Natural killer cell (primary cell): ENCODE results near the gene GSTK1. TPM values are rescaled to one million over a fixed set of nuclear protein-coding genes. Genes with fewer than 3 reads are reported as not detected.
A peak's percentile ranks its signal among the peaks of the same experiment; 100 is the strongest.

Experiments
- ATAC-seq, 3 donors: fragments of 150-1000 bp in 2 of 3; fragments of 200-7000 bp in 1 of 3; cut with Tn5 transposase; 1 replicate in 1 of 3; 2 replicates in 2 of 3; pipeline ENCODE4 v1.10.0; 2021; ENCODE audit warnings: mild to moderate bottlenecking in 2 of 3, moderate library complexity in 2 of 3
- DNase-seq, 2 donors: peaks; one replicate each; pipeline versions ENCODE4 v3.0.0 to v3.0.0-alpha.2; 2013 to 2021; ENCODE audit warnings: mixed read lengths in 1 of 2
- H3K27ac ChIP-seq: one replicate; pipeline ENCODE4 v1.5.1; 2013; ENCODE audit warnings: mild to moderate bottlenecking, low read length
- H3K27me3 ChIP-seq: one replicate; pipeline ENCODE4 v1.6.1; 2013; ENCODE audit warnings: low read length; ENCODE audit not compliant: control insufficient read depth, insufficient read depth
- H3K36me3 ChIP-seq: one replicate; pipeline ENCODE4 v1.6.1; 2013; ENCODE audit warnings: low read length; ENCODE audit not compliant: control insufficient read depth, insufficient read depth
- H3K4me1 ChIP-seq: one replicate; pipeline ENCODE4 v1.6.1; 2013; ENCODE audit warnings: low read length; ENCODE audit not compliant: control insufficient read depth, insufficient read depth
- H3K4me3 ChIP-seq: one replicate; pipeline ENCODE4 v1.5.1; 2013; ENCODE audit warnings: low read length
- H3K9me3 ChIP-seq: one replicate; pipeline ENCODE4 v1.6.1; 2013; ENCODE audit warnings: low read length; ENCODE audit not compliant: control insufficient read depth, insufficient read depth
- H3K27ac Mint-ChIP-seq, 2 donors: one replicate each; pipeline ENCODE4 v1.8.0; 2022; ENCODE audit warnings: mild to moderate bottlenecking in 2 of 2, mixed read lengths in 2 of 2, moderate library complexity in 1 of 2
- H3K27me3 Mint-ChIP-seq, 2 donors: one replicate each; pipeline ENCODE4 v1.8.0; 2022; ENCODE audit warnings: low read depth in 2 of 2, mixed read lengths in 2 of 2
- H3K36me3 Mint-ChIP-seq: one replicate; pipeline ENCODE4 v1.8.0; 2022; ENCODE audit warnings: mixed read lengths
- H3K4me1 Mint-ChIP-seq, 2 donors: one replicate each; pipeline ENCODE4 v1.8.0; 2022; ENCODE audit warnings: mixed read lengths in 2 of 2
- H3K4me3 Mint-ChIP-seq: one replicate; pipeline ENCODE4 v1.8.0; 2022; ENCODE audit warnings: mild to moderate bottlenecking, moderate library complexity, mixed read lengths
- H3K9me3 Mint-ChIP-seq, 2 donors: one replicate each; pipeline ENCODE4 v1.8.0; 2022; ENCODE audit warnings: mixed read lengths in 2 of 2
- CTCF ChIP-seq: fragments of 200-600 bp; IDR thresholded peaks from one replicate; pipeline ENCODE4 v1.8.0; 2022; ENCODE audit warnings: antibody characterized with exemption
- WGBS: methylation state at CpG from one replicate; pipeline ENCODE4 v1.1.7; 2013; ENCODE audit warnings: missing lambda C conversion rate; ENCODE audit not compliant: insufficient coverage; 5-methylcytosine and 5-hydroxymethylcytosine counted together
- intact Hi-C: fragments of 100-400 bp; cut with micrococcal nuclease; formaldehyde crosslinking; loops from one replicate; pipeline ENCODE4 v1.14.2; 2022
- total RNA-seq, 4 donors: library from RNA; stranded (reverse); fragments of 120-200 nt in 1 of 4; gene quantifications; one replicate each; pipeline versions ENCODE4 v1.2.3 to v1.2.4, GENCODE V29; 2013 to 2022

GSTK1 gene
- total RNA-seq, 3 donors from 2014 or later (not counting 1 experiment from before 2014, with no cell fraction given) = 159 to 215 (median 181) TPM

- H3K36me3 ChIP-seq = peaks cover 82% of the 10 kb centered on the region
- H3K4me3 ChIP-seq = no peak overlapping the region
- no peaks in the 10 kb centered on the region for H3K27me3 ChIP-seq
- H3K27ac ChIP-seq = no peak overlapping the region
- ATAC-seq = no peak
- H3K9me3 Mint-ChIP-seq = no peaks in the 10 kb centered on the region
- no peak for TF ChIP-seq CTCF
- H3K4me1 ChIP-seq = no peaks in the 10 kb centered on the region
- H3K9me3 ChIP-seq = no peaks in the 10 kb centered on the region
- DNase-seq = no peak
- no peaks in the 10 kb centered on the region for H3K27me3 Mint-ChIP-seq
- H3K4me3 Mint-ChIP-seq = no peak overlapping the region
- peaks cover 45% of the 10 kb centered on the region for H3K36me3 Mint-ChIP-seq
- H3K4me1 Mint-ChIP-seq = peaks cover 30 to 31% of the 10 kb centered on the region in 2 donors
- 87% methylated on average over 2 of the region's 2 CpGs for WGBS
- H3K27ac Mint-ChIP-seq = no peak overlapping the region
- intact Hi-C loops = no loop called here
These were observed 36.1 kb downstream of the GSTK1 start for GRCh38 chr7:143299346-143299745.

DNA sequence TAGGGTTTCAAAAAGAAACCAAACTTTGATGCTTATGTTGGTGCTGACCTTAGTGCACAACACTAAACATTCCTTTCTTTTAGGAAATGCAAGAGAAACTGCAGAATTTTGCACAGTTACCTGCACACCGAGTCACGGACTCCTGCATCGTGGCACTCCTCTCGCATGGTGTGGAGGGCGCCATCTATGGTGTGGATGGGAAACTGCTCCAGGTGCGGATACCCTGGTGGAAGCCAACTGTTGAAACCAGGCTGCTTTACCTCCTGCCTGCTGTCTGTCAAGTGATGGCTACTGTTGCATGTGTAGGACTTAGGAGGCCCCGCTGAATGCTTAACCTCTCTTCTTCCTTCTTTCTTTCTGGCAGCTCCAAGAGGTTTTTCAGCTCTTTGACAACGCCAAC, 36.6 kb downstream of the GSTK1 start:
- Mint-ChIP-seq H3K36me3 (peaks cover 45% of the 10 kb centered on the region), H3K27me3 (no peaks in the 10 kb centered on the region), H3K4me1 (peaks cover 30 to 31% of the 10 kb centered on the region in 2 donors), H3K27ac (no peak overlapping the region), H3K4me3 (no peak overlapping the region), H3K9me3 (no peaks in the 10 kb centered on the region)
- ATAC-seq = peak in 2 of 3 donors; percentile 60 to 71
- no peak overlapping the region for H3K4me3 ChIP-seq
- H3K27ac ChIP-seq = no peak overlapping the region
- no peaks in the 10 kb centered on the region for H3K4me1 ChIP-seq
- DNase-seq = peak in 1 of 2 donors; percentile 81
- H3K9me3 ChIP-seq = no peaks in the 10 kb centered on the region
- WGBS = 85% methylated on average over 8 of the region's 8 CpGs
- peak; percentile 25 for TF ChIP-seq CTCF
- peaks cover 82% of the 10 kb centered on the region for H3K36me3 ChIP-seq
- intact Hi-C loops = no loop called here
- no peaks in the 10 kb centered on the region for H3K27me3 ChIP-seq

DNA sequence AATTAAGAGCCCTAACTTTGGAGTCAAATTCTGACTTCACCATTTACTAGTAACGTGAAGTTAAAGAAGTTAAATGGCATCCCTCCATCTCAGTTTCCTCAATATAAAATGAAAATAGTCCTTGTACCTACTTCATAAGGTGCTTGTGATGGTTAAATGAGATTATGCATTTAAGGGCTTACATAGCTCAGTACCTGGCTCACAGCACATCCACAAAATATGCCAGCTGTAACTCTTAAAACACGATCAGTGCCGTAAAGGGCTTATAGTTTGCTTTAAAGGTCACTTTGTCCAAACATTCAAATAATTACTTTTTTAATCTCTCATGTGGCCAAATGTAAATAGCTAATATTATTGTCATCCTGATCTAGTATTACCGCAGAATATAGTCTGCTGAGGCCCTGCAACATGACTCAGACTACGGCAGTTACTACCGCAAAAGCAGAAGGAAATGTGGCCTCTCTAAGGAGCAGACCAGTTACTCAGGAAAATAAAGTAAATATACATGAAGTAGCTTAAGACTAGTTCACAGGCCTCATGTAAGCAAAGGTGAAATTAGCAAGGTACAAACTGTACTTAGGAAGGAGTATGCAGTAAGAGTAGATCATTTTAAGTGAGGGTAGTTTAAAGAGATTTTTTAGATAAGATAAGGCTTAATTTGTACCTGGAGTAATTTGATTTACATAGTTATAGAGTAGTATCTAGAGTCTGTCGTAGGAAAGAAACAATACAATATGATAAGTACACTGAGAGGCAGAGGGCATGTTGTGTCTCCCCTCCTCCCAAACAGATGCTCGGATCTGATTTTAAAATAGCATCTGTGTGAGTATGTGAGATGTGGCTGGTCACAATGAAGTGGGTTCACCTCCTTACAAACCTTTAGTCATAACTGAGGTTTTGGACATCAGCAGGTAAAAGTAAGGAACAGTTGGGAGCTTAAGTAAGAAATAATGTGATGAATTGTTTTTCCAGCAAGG, 38.0 kb downstream of the GSTK1 start:
- Mint-ChIP-seq H3K9me3 (no peaks in the 10 kb centered on the region), H3K4me3 (no peak overlapping the region), H3K27ac (peak overlapping the region in 1 of 2 donors; percentile 31), H3K27me3 (no peaks in the 10 kb centered on the region), H3K4me1 (peaks cover 19 to 27% of the 10 kb centered on the region in 2 donors), H3K36me3 (peaks cover 35% of the 10 kb centered on the region)
- TF ChIP-seq CTCF = no peak
- WGBS = 46% methylated on average over 5 of the region's 8 CpGs
- no peak overlapping the region for H3K4me3 ChIP-seq
- no peaks in the 10 kb centered on the region for H3K4me1 ChIP-seq
- no peak overlapping the region for H3K27ac ChIP-seq
- DNase-seq (no peak), ATAC-seq (peak in 1 of 3 donors; percentile 67)
- no peaks in the 10 kb centered on the region for H3K9me3 ChIP-seq
- peaks cover 81% of the 10 kb centered on the region for H3K36me3 ChIP-seq
- H3K27me3 ChIP-seq = no peaks in the 10 kb centered on the region
- intact Hi-C loops = no loop called here
